IPS-20b (cell line): ENCODE data around the gene AFF1.
"Not testable (repeated sequence)": the region's sequence is repeated elsewhere in the genome, so short reads cannot be mapped to it uniquely, and the experiment has no call there.

Source experiments
- H3K27ac ChIP-seq: one replicate; pipeline ENCODE4 v1.5.1; 2013; ENCODE audit warnings: low read length
- H3K27me3 ChIP-seq: 2 replicates; pipeline ENCODE4 v1.6.1; 2013; ENCODE audit warnings: mild to moderate bottlenecking, low read length, inconsistent platforms; ENCODE audit not compliant: insufficient read depth
- H3K36me3 ChIP-seq: 2 replicates; pipeline ENCODE4 v1.6.1; 2013; ENCODE audit warnings: low read depth, mild to moderate bottlenecking, inconsistent platforms, low read length, moderate library complexity; ENCODE audit not compliant: insufficient read depth
- H3K4me1 ChIP-seq: 2 replicates; pipeline ENCODE4 v1.6.1; 2013; ENCODE audit warnings: mild to moderate bottlenecking, control low read depth, inconsistent platforms, low read length, moderate library complexity; ENCODE audit not compliant: insufficient read depth
- H3K4me3 ChIP-seq: 2 replicates; pipeline ENCODE4 v1.5.1; 2013; ENCODE audit warnings: mild to moderate bottlenecking, low read length, inconsistent platforms
- H3K9ac ChIP-seq: 2 replicates; pipeline ENCODE4 v1.6.1; 2013; ENCODE audit warnings: low read depth, mild to moderate bottlenecking, inconsistent platforms, low read length, moderate library complexity
- H3K9me3 ChIP-seq: 2 replicates; pipeline ENCODE4 v1.6.1; 2013; ENCODE audit warnings: mild to moderate bottlenecking, low read depth, low read length, inconsistent platforms; ENCODE audit not compliant: insufficient read depth

AFF1 gene

GRCh38 chr4:86993909-86994681 is 59.3 kb downstream of the AFF1 start:
- H3K4me3 ChIP-seq, result no peak overlapping the region
- no peak overlapping the region for H3K27ac ChIP-seq
- H3K4me1 ChIP-seq, result peaks cover 14% of the 10 kb centered on the region
- H3K36me3 ChIP-seq, result 0 out of 2 replicates have a peak, but pooled peaks cover 4% of the 10 kb centered on the region
- H3K27me3 ChIP-seq, result no peaks in the 10 kb centered on the region
- no peak overlapping the region for H3K9ac ChIP-seq
- H3K9me3 ChIP-seq, result no peaks in the 10 kb centered on the region

DNA sequence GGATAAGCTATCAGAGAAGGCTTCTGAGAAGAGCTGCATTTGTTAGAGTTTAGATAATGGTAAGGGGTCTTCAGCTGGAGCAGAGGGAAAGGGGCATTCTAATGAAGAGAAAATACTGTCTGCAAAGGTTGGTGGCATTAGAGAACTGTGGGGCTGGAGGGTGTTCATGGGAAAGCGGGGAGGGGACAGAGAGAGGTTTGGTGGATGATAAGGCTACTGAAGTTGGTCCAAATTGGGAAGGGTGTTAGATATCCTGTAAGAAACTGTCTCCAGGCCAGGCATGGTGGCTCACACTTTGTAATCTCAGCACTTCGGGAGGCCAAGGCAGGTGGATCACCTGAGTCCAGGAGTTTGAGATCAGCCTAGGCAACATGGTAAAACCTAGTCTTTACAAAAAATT is 59.9 kb downstream of the AFF1 start:
- Histone ChIP-seq H3K27ac (no peak overlapping the region), H3K9ac (no peak overlapping the region)

DNA sequence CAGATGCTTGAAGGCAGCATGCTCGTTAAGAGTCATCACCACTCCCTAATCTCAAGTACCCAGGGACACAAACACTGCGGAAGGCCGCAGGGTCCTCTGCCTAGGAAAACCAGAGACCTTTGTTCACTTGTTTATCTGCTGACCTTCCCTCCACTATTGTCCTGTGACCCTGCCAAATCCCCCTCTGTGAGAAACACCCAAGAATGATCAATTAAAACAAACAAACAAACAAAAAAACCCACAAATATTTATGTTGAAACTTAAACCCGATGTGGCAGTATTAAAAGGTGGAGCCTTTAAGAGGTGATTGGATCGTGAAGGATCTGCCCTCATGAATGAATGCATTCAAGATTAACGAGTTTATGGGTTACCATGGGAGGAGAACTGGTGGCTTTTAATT is 61.7 kb downstream of the AFF1 start:
- peaks cover 29% of the 10 kb centered on the region for H3K4me1 ChIP-seq
- H3K4me3 ChIP-seq, H3K27ac ChIP-seq: not testable (repeated sequence)

More for the DNA sequence above, 59.9 kb downstream of the AFF1 start:
- Histone ChIP-seq H3K4me1 (peaks cover 20% of the 10 kb centered on the region), H3K27me3 (no peaks in the 10 kb centered on the region), H3K9me3 (no peaks in the 10 kb centered on the region), H3K36me3 (0 out of 2 replicates have a peak, but pooled peaks cover 4% of the 10 kb centered on the region), H3K4me3 (no peak overlapping the region)

DNA sequence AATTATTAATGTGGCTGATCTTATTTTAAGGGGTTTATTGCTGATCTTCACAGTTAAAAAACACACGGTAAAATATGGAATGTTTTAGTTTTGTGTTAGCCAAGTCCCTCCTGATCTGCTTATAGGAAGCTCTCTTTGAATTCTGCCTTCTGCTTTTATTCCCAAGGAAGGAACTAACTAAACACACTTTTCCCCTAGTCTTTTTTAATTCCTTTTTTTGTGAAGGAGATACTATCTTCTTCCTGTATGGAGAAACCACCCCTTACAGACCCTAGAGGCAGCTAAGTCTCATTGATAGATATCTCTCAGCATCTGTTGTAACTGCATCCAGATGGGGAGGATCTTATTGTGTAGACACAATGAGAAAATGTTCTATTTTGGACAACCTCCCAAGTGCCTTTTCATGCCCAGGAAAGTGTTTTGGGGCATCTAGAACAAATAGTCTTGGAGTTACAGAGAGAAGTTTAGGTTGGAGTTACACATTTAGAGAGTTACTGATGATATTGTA is 64.4 kb downstream of the AFF1 start:
- Histone ChIP-seq H3K4me1 (peaks cover 50% of the 10 kb centered on the region), H3K36me3 (no peaks in the 10 kb centered on the region), H3K27me3 (no peaks in the 10 kb centered on the region)

More for the DNA sequence above, 61.7 kb downstream of the AFF1 start:
- H3K9me3 ChIP-seq, H3K9ac ChIP-seq, H3K27me3 ChIP-seq, H3K36me3 ChIP-seq: not testable (repeated sequence)

DNA sequence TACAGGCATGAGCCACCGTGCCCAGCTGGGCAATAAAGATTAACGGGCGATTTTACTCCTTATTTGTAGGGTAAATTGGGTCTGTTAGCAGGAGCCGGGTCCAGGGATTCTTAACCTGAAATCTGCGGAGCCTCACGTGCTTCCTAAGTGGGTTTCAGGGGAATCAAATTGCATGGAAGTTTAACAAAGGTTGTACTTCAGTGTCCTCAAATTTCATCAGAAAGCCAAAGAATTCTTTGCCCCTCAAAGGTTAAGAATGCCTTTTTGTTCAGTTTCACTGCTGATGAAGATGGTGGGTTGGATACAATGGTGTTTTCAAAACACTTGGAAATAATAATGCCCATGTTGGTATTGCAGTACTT is 67.9 kb downstream of the AFF1 start:
- Histone ChIP-seq H3K27ac (no peak overlapping the region), H3K4me1 (peaks cover 59% of the 10 kb centered on the region), H3K9ac (peak overlapping the region; percentile 13; the same call in 1 of the 2 replicates)

More for the DNA sequence above, 64.4 kb downstream of the AFF1 start:
- no peaks in the 10 kb centered on the region for H3K9me3 ChIP-seq
- no peak overlapping the region for H3K4me3 ChIP-seq
- no peak overlapping the region for H3K27ac ChIP-seq
- H3K9ac ChIP-seq, result no peak overlapping the region

DNA sequence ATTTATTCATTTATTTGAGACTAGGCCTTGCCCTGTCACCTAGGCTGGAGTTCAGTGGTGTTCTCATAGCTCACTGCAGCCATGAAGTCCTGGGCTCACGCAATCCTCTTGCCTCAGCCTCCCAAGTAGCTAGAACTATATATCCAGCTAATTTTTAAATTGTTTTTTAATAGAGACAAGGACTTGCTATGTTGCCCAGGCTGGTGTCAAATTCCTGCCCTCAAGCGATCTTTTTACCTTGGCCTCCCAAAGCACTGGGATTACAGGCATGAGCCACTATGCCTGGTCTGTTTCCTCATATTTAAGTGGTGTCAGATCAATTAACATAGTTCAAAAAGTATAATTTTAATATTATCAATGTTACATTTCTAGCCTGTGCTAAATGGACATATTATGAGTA is 68.5 kb downstream of the AFF1 start:
- Histone ChIP-seq H3K27ac (no peak overlapping the region), H3K4me3 (no peak overlapping the region), H3K4me1 (peaks cover 57% of the 10 kb centered on the region), H3K36me3 (no peaks in the 10 kb centered on the region), H3K9me3 (no peaks in the 10 kb centered on the region), H3K9ac (no peak overlapping the region), H3K27me3 (peaks cover 15% of the 10 kb centered on the region; the same call in 1 of the 2 replicates)

More for the DNA sequence above, 67.9 kb downstream of the AFF1 start:
- Histone ChIP-seq H3K4me3 (no peak overlapping the region), H3K9me3 (no peaks in the 10 kb centered on the region), H3K27me3 (peaks cover 10% of the 10 kb centered on the region; the same call in 1 of the 2 replicates), H3K36me3 (no peaks in the 10 kb centered on the region)

DNA sequence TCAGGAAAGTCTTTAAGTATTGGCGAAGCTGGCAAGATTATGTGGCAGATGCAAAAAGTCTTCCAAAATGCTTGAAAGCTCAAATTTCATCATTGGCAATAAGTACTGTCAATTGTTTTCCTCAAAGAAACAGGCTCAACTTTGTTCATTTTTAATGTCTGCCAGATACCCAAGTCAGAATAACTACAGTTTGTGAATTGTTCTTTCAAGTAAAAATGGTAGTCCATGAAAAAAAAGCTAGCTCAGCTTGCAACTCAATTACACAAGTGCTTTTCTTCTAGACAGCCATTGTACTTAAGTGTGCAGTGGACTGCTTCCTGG is 70.5 kb downstream of the AFF1 start:
- peak overlapping the region; percentile 97; the same call in 1 of the 2 replicates for H3K4me3 ChIP-seq
- peaks cover 51% of the 10 kb centered on the region for H3K4me1 ChIP-seq
- H3K9me3 ChIP-seq, result no peaks in the 10 kb centered on the region
- no peak overlapping the region for H3K9ac ChIP-seq
- peaks cover 18% of the 10 kb centered on the region; the same call in 1 of the 2 replicates for H3K27me3 ChIP-seq
- H3K36me3 ChIP-seq, result no peaks in the 10 kb centered on the region
- H3K27ac ChIP-seq, result no peak overlapping the region

- Histone ChIP-seq H3K36me3 (no peaks in the 10 kb centered on the region), H3K4me1 (peaks cover 51% of the 10 kb centered on the region), H3K27me3 (peaks cover 18% of the 10 kb centered on the region; the same call in 1 of the 2 replicates), H3K4me3 (peak overlapping the region; percentile 97), H3K27ac (no peak overlapping the region), H3K9ac (peak overlapping the region; percentile 84; the same call in 1 of the 2 replicates), H3K9me3 (no peaks in the 10 kb centered on the region)
Observed at GRCh38 chr4:87005690-87006425, 71.0 kb downstream of the AFF1 start.

GRCh38 chr4:87006426-87006675 is 71.5 kb downstream of the AFF1 start:
- H3K27ac ChIP-seq, result no peak overlapping the region
- peak overlapping the region; percentile 97 for H3K4me3 ChIP-seq
- H3K9ac ChIP-seq, result peak overlapping the region; percentile 84; the same call in 1 of the 2 replicates
- H3K27me3 ChIP-seq, result peaks cover 18% of the 10 kb centered on the region; the same call in 1 of the 2 replicates
- peaks cover 54% of the 10 kb centered on the region for H3K4me1 ChIP-seq
- no peaks in the 10 kb centered on the region for H3K9me3 ChIP-seq
- H3K36me3 ChIP-seq, result no peaks in the 10 kb centered on the region

DNA sequence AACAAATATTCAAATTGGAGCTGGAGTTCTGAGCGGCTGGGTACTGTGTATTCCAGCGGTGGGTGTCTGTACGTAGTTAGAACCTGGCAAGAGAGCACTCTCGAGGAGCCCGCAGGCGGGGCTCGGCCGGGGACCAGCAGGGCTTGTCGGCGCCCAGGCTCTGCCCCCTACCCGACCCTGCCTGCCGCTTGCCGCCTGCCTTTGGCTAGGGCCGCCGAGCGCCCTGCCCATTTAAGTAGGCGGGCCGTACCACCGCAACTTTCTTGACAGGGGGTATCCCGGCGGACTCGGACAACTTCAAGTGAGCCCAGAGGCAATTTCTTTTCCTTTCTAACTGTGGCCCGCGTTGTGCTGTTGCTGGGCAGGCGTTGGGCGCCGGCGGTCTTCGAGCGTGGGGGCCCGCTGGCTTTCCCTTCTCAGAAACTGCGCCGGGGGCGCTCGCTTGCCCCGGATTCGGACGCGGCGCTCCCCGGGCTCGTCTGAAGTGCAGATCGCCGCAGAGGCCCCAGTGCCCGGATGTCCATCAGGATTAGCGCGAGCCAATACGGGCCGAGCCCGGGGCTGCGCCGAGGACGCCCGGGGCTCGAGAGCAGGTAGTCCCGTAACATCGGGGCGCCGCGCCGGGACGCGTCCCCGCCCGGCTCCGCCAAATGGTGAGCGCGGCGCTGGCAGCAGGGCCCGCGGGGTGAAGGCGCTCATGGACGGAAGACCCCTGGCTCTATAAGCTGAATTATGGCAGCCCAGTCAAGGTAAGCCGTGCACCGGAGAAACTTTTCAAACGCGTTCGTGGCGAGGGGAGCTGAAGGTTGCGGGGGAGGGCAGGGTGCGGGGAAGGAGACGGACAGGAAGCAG is 72.1 kb downstream of the AFF1 start:
- Histone ChIP-seq H3K9me3 (no peaks in the 10 kb centered on the region), H3K36me3 (no peaks in the 10 kb centered on the region), H3K4me1 (peaks cover 50% of the 10 kb centered on the region), H3K4me3 (peak overlapping the region; percentile 97), H3K27ac (peak overlapping the region; percentile 60), H3K9ac (peak overlapping the region; percentile 84), H3K27me3 (peaks cover 18% of the 10 kb centered on the region; the same call in 1 of the 2 replicates)
